GM19240 (cell line): ENCODE results near the gene RPTN.

Source experiments
- DNase-seq: peaks from one replicate; pipeline ENCODE4 v3.0.0; 2011; ENCODE audit warnings: low spot score; ENCODE audit not compliant: insufficient read length

Gene RPTN

GRCh38 chr1:152159144-152159543 lies at the start of gene RPTN:
RPTN (minus strand) TSS chr1:152159228; CDS start chr1:152157889, 1,339 bp downstream.
- no peak for DNase-seq

GRCh38 chr1:152198982-152199381 lies 40.0 kb upstream of the RPTN start:
- no peak for DNase-seq

GRCh38 chr1:152197361-152197941 lies 38.4 kb upstream of the RPTN start:
- DNase-seq: no peak

- no peak for DNase-seq
Observed at GRCh38 chr1:152191711-152192110, 32.7 kb upstream of the RPTN start.

GRCh38 chr1:152191260-152191659 lies 32.2 kb upstream of the RPTN start:
- DNase-seq: no peak

- no peak for DNase-seq
Observed at GRCh38 chr1:152190589-152190988, 31.6 kb upstream of the RPTN start.

GRCh38 chr1:152189657-152190442 lies 30.8 kb upstream of the RPTN start:
- DNase-seq: peak; percentile 33

GRCh38 chr1:152188673-152189591 lies 29.9 kb upstream of the RPTN start:
- no peak for DNase-seq

- DNase-seq: no peak
Observed at GRCh38 chr1:152186556-152187285, 27.7 kb upstream of the RPTN start.

GRCh38 chr1:152185544-152186391 lies 26.7 kb upstream of the RPTN start:
- no peak for DNase-seq

GRCh38 chr1:152182944-152183361 lies 23.9 kb upstream of the RPTN start:
- DNase-seq: no peak

GRCh38 chr1:152182431-152182830 lies 23.4 kb upstream of the RPTN start:
- DNase-seq: no peak

GRCh38 chr1:152179566-152179965 lies 20.5 kb upstream of the RPTN start:
- DNase-seq: no peak

- DNase-seq: no peak
Observed at GRCh38 chr1:152170287-152170905, 11.4 kb upstream of the RPTN start.

GRCh38 chr1:152169366-152170025 lies 10.5 kb upstream of the RPTN start:
- no peak for DNase-seq

- DNase-seq: no peak
Observed at GRCh38 chr1:152168535-152168868, 9.5 kb upstream of the RPTN start.

- DNase-seq: no peak
Observed at GRCh38 chr1:152167835-152168534, 9.0 kb upstream of the RPTN start.

GRCh38 chr1:152166966-152167365 lies 7.9 kb upstream of the RPTN start:
- DNase-seq: no peak
